CD4-positive, alpha-beta T cell treated with Interleukin-21 for 1 hour (primary cell): ENCODE results near the gene CBS.
"Not testable (repeated sequence)": the region's sequence is repeated elsewhere in the genome, so short reads cannot be mapped to it uniquely, and the experiment has no call there.

Source experiments
- DNase-seq: peaks from one replicate; pipeline ENCODE4 v3.0.0-alpha.2; 2020

Gene CBS

GRCh38 chr21:43023175-43023574 is 52.5 kb downstream of the CBS start:
- DNase-seq: no peak

- DNase-seq: no peak
Measured at GRCh38 chr21:43021756-43022600, 53.7 kb downstream of the CBS start.

- DNase-seq: no peak
Measured at GRCh38 chr21:43021191-43021590, 54.4 kb downstream of the CBS start.

- no peak for DNase-seq
Measured at GRCh38 chr21:43020771-43021170, 54.9 kb downstream of the CBS start.

- DNase-seq: no peak
Measured at GRCh38 chr21:43020177-43020576, 55.5 kb downstream of the CBS start.

- no peak for DNase-seq
Measured at GRCh38 chr21:43018519-43018918, 57.1 kb downstream of the CBS start.

GRCh38 chr21:43016728-43017127 is 58.9 kb downstream of the CBS start:
- no peak for DNase-seq

GRCh38 chr21:43015906-43016540 is 59.6 kb downstream of the CBS start:
- no peak for DNase-seq

- no peak for DNase-seq
Measured at GRCh38 chr21:43012596-43012995, 63.0 kb downstream of the CBS start.

GRCh38 chr21:43006874-43007208 is 68.8 kb downstream of the CBS start:
- no peak for DNase-seq

GRCh38 chr21:43006051-43006873 is 69.4 kb downstream of the CBS start:
- not testable (repeated sequence) for DNase-seq

GRCh38 chr21:43005635-43006034 is 70.0 kb downstream of the CBS start:
- no peak for DNase-seq

- DNase-seq: no peak
Measured at GRCh38 chr21:43004926-43005325, 70.7 kb downstream of the CBS start.
